Osteocyte (in vitro differentiated cells): Measurements from ENCODE around the gene TFF1. TPM values are rescaled to one million over a fixed set of nuclear protein-coding genes. Genes with fewer than 3 reads are reported as not detected.

Experiments used
- DNase-seq: peaks from one replicate; pipeline ENCODE4 v3.0.0; 2021; ENCODE audit warnings: mixed read lengths; ENCODE audit not compliant: unreplicated experiment; ENCODE audit errors: extremely low spot score
- H3K27ac Mint-ChIP-seq: one replicate; pipeline ENCODE4 v1.8.0; 2021; ENCODE audit warnings: mild to moderate bottlenecking, mixed read lengths; ENCODE audit not compliant: unreplicated experiment
- H3K27me3 Mint-ChIP-seq: one replicate; pipeline ENCODE4 v1.8.0; 2021; ENCODE audit warnings: mixed read lengths; ENCODE audit not compliant: unreplicated experiment
- H3K36me3 Mint-ChIP-seq: one replicate; pipeline ENCODE4 v1.8.0; 2021; ENCODE audit warnings: mixed read lengths; ENCODE audit not compliant: unreplicated experiment
- H3K4me1 Mint-ChIP-seq: one replicate; pipeline ENCODE4 v1.8.0; 2021; ENCODE audit warnings: mixed read lengths; ENCODE audit not compliant: unreplicated experiment
- H3K4me3 Mint-ChIP-seq: one replicate; pipeline ENCODE4 v1.8.0; 2021; ENCODE audit warnings: mild to moderate bottlenecking, moderate library complexity, mixed read lengths; ENCODE audit not compliant: unreplicated experiment
- H3K9me3 Mint-ChIP-seq: one replicate; pipeline ENCODE4 v1.8.0; 2021; ENCODE audit warnings: mixed read lengths; ENCODE audit not compliant: unreplicated experiment
- total RNA-seq: library from RNA; stranded (reverse); gene quantifications from 2 replicates; pipeline ENCODE4 v1.2.1, GENCODE V29; 2021
- TF ChIP-seq, protein P1 (sequence below): fragments of 200-600 bp; sonication (generic); IDR thresholded peaks from 2 replicates; pipeline ENCODE4 v1.5.0; 2021; ENCODE audit warnings: antibody characterized with exemption, mild to moderate bottlenecking, moderate library complexity

The TFF1 gene
- total RNA-seq, 1 donor from 2014 or later, result not detected

DNA sequence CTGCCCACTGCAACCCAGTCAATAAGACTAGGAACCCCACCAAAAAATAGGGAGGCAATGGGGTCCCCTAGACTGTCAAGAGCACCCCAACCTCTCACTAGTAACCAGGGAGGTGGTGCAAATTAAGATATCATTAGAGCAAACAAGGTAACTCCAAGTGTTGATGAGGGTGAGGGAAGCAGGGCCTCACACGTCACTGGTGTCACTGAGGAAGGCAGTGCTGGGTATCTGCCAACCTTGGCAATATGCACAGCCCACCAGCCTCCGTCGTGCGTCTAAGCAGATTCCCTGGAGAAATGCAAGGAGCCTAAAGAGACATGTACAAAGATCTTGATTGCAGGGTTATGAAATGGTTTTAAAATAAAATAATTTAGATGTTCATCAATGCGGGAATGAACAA is 41.1 kb upstream of the TFF1 start:
- Mint-ChIP-seq H3K4me1 (peaks cover 1% of the 10 kb centered on the region), H3K36me3 (no peaks in the 10 kb centered on the region), H3K4me3 (no peak overlapping the region), H3K27ac (no peak overlapping the region), H3K9me3 (no peaks in the 10 kb centered on the region), H3K27me3 (peaks cover 26% of the 10 kb centered on the region)
- DNase-seq, result no peak
- TF ChIP-seq, protein P1, sequence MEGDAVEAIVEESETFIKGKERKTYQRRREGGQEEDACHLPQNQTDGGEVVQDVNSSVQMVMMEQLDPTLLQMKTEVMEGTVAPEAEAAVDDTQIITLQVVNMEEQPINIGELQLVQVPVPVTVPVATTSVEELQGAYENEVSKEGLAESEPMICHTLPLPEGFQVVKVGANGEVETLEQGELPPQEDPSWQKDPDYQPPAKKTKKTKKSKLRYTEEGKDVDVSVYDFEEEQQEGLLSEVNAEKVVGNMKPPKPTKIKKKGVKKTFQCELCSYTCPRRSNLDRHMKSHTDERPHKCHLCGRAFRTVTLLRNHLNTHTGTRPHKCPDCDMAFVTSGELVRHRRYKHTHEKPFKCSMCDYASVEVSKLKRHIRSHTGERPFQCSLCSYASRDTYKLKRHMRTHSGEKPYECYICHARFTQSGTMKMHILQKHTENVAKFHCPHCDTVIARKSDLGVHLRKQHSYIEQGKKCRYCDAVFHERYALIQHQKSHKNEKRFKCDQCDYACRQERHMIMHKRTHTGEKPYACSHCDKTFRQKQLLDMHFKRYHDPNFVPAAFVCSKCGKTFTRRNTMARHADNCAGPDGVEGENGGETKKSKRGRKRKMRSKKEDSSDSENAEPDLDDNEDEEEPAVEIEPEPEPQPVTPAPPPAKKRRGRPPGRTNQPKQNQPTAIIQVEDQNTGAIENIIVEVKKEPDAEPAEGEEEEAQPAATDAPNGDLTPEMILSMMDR, result no peak

DNA sequence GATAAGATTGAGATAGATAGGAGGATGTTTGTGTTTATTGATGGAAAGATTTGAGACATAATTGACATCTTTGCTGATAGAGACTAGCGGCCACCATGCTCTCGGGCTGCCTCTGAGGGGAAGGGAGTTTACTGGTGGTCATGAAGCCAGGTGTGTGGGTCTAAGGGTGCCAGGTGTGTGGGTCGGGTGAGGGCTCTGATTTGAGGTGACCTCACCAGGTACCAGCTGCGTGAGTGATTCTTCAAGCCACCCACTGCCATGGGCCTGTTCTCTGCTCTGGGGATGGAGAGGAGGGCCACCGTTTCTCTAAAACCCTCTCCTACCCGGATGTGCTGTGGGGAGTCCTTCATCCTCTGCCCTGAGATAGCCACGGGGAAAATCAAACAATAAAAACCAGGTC is 40.5 kb upstream of the TFF1 start:
- TF ChIP-seq, protein P1, result no peak
- Mint-ChIP-seq H3K4me1 (peaks cover 1% of the 10 kb centered on the region), H3K27me3 (peaks cover 28% of the 10 kb centered on the region), H3K27ac (no peak overlapping the region), H3K4me3 (no peak overlapping the region), H3K36me3 (no peaks in the 10 kb centered on the region), H3K9me3 (no peaks in the 10 kb centered on the region)
- no peak for DNase-seq

DNA sequence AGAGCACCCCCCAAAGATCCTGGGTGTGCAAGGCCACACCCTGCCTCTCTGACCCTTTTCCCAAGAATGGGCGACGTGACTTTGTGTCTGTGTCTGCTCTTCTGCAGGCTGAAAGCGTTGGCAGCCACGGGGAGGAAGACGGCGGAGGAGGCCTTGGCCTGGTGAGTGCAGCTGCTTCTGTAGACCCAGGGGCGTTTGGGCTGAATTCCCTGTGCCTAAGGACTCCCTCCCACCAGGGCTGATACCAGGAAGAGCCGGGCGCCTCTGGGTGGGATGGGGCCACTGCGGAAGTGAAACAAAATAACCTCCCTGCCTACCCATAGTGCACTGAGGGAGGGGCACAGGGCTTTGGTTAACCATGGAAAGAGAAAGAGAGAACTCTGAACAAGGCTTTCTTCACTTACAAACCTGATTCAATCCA is 39.9 kb upstream of the TFF1 start:
- Mint-ChIP-seq H3K4me1 (peaks cover 6% of the 10 kb centered on the region), H3K27ac (no peak overlapping the region), H3K4me3 (no peak overlapping the region), H3K9me3 (no peaks in the 10 kb centered on the region), H3K36me3 (no peaks in the 10 kb centered on the region), H3K27me3 (peaks cover 31% of the 10 kb centered on the region)
- no peak for DNase-seq
- TF ChIP-seq, protein P1, result no peak

DNA sequence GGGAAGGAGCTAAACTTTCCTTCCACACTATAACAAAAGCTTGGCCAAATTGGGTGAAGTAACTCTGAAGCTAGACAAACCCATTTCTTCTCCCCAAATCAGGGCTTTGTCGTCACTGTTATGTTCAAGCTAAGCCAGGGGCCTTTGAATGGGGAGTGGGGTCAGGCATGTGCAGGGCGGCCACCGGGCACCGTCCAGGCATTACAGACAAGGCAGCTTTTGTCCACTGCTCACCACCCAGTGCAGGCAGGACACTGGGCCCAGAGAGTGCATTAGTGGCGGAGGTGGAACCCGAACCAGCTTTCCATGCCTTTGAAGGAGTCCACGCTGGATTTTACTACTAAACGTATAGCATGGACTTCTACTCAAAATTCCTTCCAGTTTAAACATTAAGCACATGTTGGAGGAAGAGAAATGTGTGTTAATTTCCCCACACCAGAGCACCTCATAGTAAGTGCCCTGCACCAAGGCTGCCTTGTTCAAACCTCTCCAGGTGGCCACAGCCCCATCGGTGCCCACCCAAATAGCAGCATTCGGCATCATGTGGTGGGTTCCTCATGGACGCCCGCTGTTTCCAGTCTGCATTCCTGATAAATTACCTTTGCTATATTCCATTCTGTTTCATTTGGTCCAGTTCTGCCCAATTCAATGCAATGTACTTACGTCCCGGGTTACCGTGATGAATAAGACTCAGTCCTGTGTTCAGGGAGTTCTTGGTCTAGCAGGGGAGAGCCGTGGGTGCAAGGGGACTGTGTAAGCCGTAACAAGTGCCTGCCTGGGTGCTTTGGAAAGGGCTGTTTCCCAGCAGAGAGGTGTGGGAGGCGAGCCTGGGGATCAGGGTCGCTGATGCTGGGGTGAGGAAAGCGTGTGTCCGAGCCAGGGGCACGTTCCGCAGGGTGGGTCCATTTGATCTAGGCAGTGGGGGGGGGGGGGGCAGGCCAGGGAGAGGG is 39.0 kb upstream of the TFF1 start:
- no peak for DNase-seq
- Mint-ChIP-seq H3K27ac (no peak overlapping the region), H3K9me3 (no peaks in the 10 kb centered on the region), H3K4me3 (no peak overlapping the region), H3K27me3 (peaks cover 31% of the 10 kb centered on the region), H3K36me3 (no peaks in the 10 kb centered on the region), H3K4me1 (peaks cover 13% of the 10 kb centered on the region)
- TF ChIP-seq, protein P1, result no peak

DNA sequence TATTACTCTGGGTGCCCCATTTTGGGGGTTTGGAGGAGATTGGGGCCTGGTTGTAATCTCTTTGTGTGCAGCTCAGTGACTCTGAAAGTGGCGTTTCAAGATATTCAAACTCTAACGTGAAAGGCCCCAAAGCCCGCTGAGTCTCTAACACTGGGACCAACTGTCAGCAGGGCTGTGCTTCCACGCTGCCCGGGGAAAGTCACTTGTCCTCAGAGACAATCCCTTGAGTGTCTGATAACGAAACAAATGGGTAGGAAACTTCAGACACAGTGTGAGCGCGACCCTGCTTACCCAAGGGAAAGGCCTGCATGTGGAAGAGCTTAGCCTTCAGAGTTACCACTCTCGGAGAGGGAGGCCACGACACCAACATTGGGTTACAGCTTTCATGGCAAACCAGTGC is 38.2 kb upstream of the TFF1 start:
- H3K27ac Mint-ChIP-seq, result no peak overlapping the region
- H3K36me3 Mint-ChIP-seq, result no peaks in the 10 kb centered on the region
- no peak for DNase-seq
- H3K27me3 Mint-ChIP-seq, result peaks cover 26% of the 10 kb centered on the region
- H3K9me3 Mint-ChIP-seq, result no peaks in the 10 kb centered on the region
- H3K4me1 Mint-ChIP-seq, result peaks cover 14% of the 10 kb centered on the region
- TF ChIP-seq, protein P1, result no peak
- no peak overlapping the region for H3K4me3 Mint-ChIP-seq
